PC-3 (cell line): ENCODE measurements around the gene NEURL3.

Source experiments
- CTCF ChIP-seq: fragments of 300-600 bp; sonication (generic); conservative IDR thresholded peaks from 2 replicates; pipeline ENCODE4 v1.5.1; 2017; ENCODE audit warnings: antibody characterized with exemption, low read depth, mild to moderate bottlenecking, low read length
- EZH2 ChIP-seq: fragments of 300-600 bp; sonication (generic); IDR thresholded peaks from one replicate; pipeline ENCODE4 v1.6.1; 2017; ENCODE audit warnings: antibody characterized with exemption, mild to moderate bottlenecking, low read length; ENCODE audit not compliant: unreplicated experiment
- EZH2phosphoT487 ChIP-seq: fragments of 300-600 bp; sonication (generic); IDR thresholded peaks from 2 replicates; pipeline ENCODE4 v1.6.1; 2018; ENCODE audit warnings: mild to moderate bottlenecking, antibody characterized with exemption, low read length, borderline replicate concordance

GRCh38 chr2:96534701-96535181, 29.6 kb upstream of the NEURL3 start:
- TF ChIP-seq CTCF, result no peak
- TF ChIP-seq EZH2phosphoT487, result no peak
- TF ChIP-seq EZH2, result no peak
